ENCODE results near the gene TSPEAR. TPM values are rescaled to one million over a fixed set of nuclear protein-coding genes. Genes with fewer than 3 reads are reported as not detected.

The TSPEAR gene
- total RNA-seq, 2 donors from 2014 or later: not detected

DNA sequence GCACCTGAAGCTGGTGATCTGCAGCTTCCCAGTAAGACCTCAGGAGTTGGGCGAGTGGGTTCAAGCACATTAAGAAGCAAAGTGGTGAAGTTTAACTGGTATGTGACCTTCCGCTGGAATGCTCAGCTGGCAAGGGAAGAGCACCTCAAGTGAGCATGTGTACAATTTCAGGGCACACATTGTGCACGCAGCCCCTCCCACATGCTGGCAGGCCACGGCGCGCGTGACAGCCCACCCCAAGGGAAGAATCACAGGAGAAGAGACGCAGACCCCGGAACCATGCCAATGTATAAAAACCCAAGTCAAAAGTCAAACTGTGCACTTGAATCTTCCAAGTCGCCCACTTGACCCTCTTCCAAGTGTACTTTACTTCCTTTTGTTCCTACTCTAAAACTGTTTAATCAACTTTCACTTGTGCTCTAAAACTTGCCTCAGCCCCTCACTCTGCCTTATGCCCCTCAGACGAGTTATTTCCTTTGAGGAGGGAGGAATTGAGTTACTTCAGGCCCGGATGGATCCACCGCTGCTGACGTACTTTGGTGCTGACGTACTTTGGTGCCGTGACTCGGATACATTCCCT lies 236.0 kb downstream of the TSPEAR start:
- ATAC-seq (ENCODE audit: insufficient number of reproducible peaks, low FRiP score, low read depth): no peak
- Histone ChIP-seq H3K36me3 (no peaks in the 10 kb centered on the region), H3K9me3 (no peaks in the 10 kb centered on the region), H3K4me3 (no peak overlapping the region), H3K27ac (no peak overlapping the region), H3K4me1 (ENCODE audit: control insufficient read depth in 1 of 2, low read depth in 2 of 2) (no peaks in the 10 kb centered on the region), H3K27me3 (replicated peaks; ENCODE audit: insufficient read depth) (no peaks in the 10 kb centered on the region)
- no peak for TF ChIP-seq CTCF (IDR thresholded peaks at IDR 0.05)
- DNase-seq (ENCODE audit: low spot score): no peak

DNA sequence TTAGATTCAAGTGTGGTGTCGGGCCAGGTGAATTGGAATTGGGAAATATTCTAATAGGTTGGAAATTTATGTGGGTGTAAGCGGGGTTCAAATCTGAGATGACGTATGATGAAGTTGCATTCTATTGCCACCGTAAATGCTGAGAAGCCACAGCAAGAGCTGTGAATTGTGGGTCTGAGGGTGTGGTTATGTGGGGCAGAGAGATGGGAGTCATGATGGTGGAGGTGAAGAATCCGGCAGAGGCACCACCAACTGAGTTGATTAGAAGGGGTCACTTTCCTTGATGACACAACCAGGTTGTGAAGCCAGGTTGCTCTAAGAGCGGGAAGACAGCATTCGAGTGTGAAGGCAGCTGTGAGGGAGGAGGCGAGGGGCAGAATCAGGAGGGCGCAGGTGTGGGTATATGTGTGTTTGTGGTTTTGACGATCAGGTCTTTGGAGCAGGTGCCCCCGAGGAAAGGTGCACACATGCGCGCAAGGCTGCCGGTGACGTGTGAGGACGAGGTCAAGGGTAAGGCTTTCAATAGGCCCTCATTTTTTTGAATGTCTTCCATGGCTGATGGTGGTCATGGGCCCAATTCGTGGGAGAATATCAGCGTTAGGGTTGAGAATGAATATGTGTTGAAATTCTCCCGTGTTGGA lies 237.3 kb downstream of the TSPEAR start:
- DNase-seq (ENCODE audit: low spot score) (no peak), ATAC-seq (ENCODE audit: insufficient number of reproducible peaks, low FRiP score, low read depth) (no peak)
- Histone ChIP-seq H3K27ac (no peak overlapping the region), H3K9me3 (no peaks in the 10 kb centered on the region), H3K27me3 (replicated peaks; ENCODE audit: insufficient read depth) (no peaks in the 10 kb centered on the region), H3K36me3 (no peaks in the 10 kb centered on the region), H3K4me3 (no peak overlapping the region), H3K4me1 (ENCODE audit: control insufficient read depth in 1 of 2, low read depth in 2 of 2) (no peaks in the 10 kb centered on the region)
- TF ChIP-seq CTCF (IDR thresholded peaks at IDR 0.05): no peak

GRCh38 chr21:44471996-44472395 lies 239.4 kb downstream of the TSPEAR start:
- no peaks in the 10 kb centered on the region for H3K9me3 ChIP-seq
- H3K36me3 ChIP-seq: no peaks in the 10 kb centered on the region
- no peak overlapping the region for H3K27ac ChIP-seq
- no peak for DNase-seq (ENCODE audit: low spot score)
- no peak for ATAC-seq (ENCODE audit: insufficient number of reproducible peaks, low FRiP score, low read depth)
- H3K4me1 ChIP-seq (ENCODE audit: control insufficient read depth in 1 of 2, low read depth in 2 of 2): no peaks in the 10 kb centered on the region
- TF ChIP-seq CTCF (IDR thresholded peaks at IDR 0.05): no peak
- H3K4me3 ChIP-seq: no peak overlapping the region
- no peaks in the 10 kb centered on the region for H3K27me3 ChIP-seq (replicated peaks; ENCODE audit: insufficient read depth)

DNA sequence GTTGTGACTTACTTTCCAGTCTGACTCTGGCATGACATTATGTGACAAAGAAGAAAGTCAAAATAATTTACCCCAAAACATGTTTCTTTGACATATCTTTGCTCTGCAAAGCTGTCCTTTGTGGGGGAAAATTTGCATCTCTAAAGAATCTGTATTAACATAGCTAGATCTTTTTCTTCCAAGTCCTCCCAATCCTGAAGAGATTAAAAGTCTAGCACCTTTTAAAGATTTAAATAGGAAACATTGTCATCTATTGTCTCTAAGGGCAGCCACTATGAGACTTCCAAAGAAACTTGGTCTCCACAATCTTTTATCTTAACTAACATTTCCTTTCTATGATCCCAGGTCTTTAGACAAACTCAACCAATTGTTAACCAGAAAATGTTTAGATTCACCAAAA lies 240.0 kb downstream of the TSPEAR start:
- no peaks in the 10 kb centered on the region for H3K4me1 ChIP-seq (ENCODE audit: control insufficient read depth in 1 of 2, low read depth in 2 of 2)
- H3K36me3 ChIP-seq: no peaks in the 10 kb centered on the region
- H3K4me3 ChIP-seq: no peak overlapping the region
- H3K27me3 ChIP-seq (replicated peaks; ENCODE audit: insufficient read depth): no peaks in the 10 kb centered on the region
- DNase-seq (ENCODE audit: low spot score) (no peak), ATAC-seq (ENCODE audit: insufficient number of reproducible peaks, low FRiP score, low read depth) (no peak)
- H3K27ac ChIP-seq: no peak overlapping the region
- TF ChIP-seq CTCF (IDR thresholded peaks at IDR 0.05): no peak
- no peaks in the 10 kb centered on the region for H3K9me3 ChIP-seq

DNA sequence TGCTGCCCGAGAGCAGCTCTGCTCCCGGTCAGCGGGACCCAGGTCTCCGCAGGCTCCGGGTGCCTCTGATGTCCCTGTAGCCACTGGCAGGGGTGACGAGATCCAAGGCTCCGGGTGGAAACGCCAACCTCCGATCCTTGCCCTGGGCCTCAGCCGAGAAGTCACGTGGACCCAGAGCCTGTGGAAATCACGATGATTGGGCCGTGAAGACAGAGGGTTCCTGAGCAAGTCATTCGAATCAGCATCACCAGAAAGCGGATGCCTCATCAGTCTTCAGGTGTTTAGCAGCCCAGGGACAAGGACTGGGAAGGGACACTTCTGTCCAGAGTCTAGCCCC lies 243.5 kb downstream of the TSPEAR start:
- H3K9me3 ChIP-seq: no peaks in the 10 kb centered on the region
- no peak for DNase-seq (ENCODE audit: low spot score)
- no peak for ATAC-seq (ENCODE audit: insufficient number of reproducible peaks, low FRiP score, low read depth)
- no peak overlapping the region for H3K27ac ChIP-seq
- no peak for TF ChIP-seq CTCF (IDR thresholded peaks at IDR 0.05)
- no peaks in the 10 kb centered on the region for H3K4me1 ChIP-seq (ENCODE audit: control insufficient read depth in 1 of 2, low read depth in 2 of 2)
- H3K27me3 ChIP-seq (replicated peaks; ENCODE audit: insufficient read depth): no peaks in the 10 kb centered on the region
- H3K4me3 ChIP-seq: no peak overlapping the region
- no peaks in the 10 kb centered on the region for H3K36me3 ChIP-seq
